IMR-90 (cell line): Measurements from ENCODE around the gene WNT11. TPM values are rescaled to one million over a fixed set of nuclear protein-coding genes. Genes with fewer than 3 reads are reported as not detected.
A peak's percentile ranks its signal among the peaks of the same experiment; 100 is the strongest.

Source experiments
- ATAC-seq: fragments of 200-7000 bp; cut with Tn5 transposase; 2 replicates; pipeline ENCODE4 v1.9.1; 2020; ENCODE audit warnings: low read depth, mild to moderate bottlenecking, moderate library complexity
- BruUV-seq: library from RNA; stranded (reverse); fragments of 400-500 nt; replicated peaks from 2 replicates; lab custom pipeline; 2021; lab: Mats Ljungman, UMichigan
- CTCF ChIA-PET: fragments of 300-600 bp; formaldehyde crosslinking; extraction: SDS; loops from one replicate; lab custom pipeline; 2021; ENCODE audit warnings: antibody characterized with exemption; lab: Yijun Ruan, JAX
- POLR2A ChIA-PET: fragments of 300-600 bp; sonication (Branson Sonifier 250); formaldehyde crosslinking; loops from one replicate; lab custom pipeline; 2022; ENCODE audit warnings: antibody characterized with exemption; ENCODE audit not compliant: unreplicated experiment; lab: Charles Lee
- DNase-seq: peaks from one replicate; pipeline ENCODE4 v3.0.0; 2013
- H2AFZ ChIP-seq: replicated peaks from 2 replicates; pipeline ENCODE3; 2013; ENCODE audit warnings: low read length, mild to moderate bottlenecking; ENCODE audit not compliant: poor library complexity
- H2AK5ac ChIP-seq: 2 replicates; pipeline ENCODE4 v1.6.1; 2013; ENCODE audit warnings: low read depth, low read length, inconsistent platforms
- H2AK9ac ChIP-seq: replicated peaks from 2 replicates; pipeline ENCODE3; 2013; ENCODE audit warnings: mild to moderate bottlenecking, low read depth, low read length, moderate library complexity; ENCODE audit not compliant: poor library complexity
- H2BK120ac ChIP-seq: 2 replicates; pipeline ENCODE4 v1.6.1; 2013; ENCODE audit warnings: low read depth, low read length, inconsistent platforms
- H2BK15ac ChIP-seq: 3 replicates; pipeline ENCODE4 v1.6.1; 2013; ENCODE audit warnings: low read depth, low read length, inconsistent platforms
- H2BK20ac ChIP-seq: 2 replicates; pipeline ENCODE4 v1.6.1; 2013; ENCODE audit warnings: low read depth, mild to moderate bottlenecking, inconsistent platforms, low read length, moderate library complexity
- H2BK5ac ChIP-seq: 2 replicates; pipeline ENCODE4 v1.6.1; 2013; ENCODE audit warnings: mild to moderate bottlenecking, low read depth, low read length, inconsistent platforms; ENCODE audit not compliant: poor library complexity, severe bottlenecking
- H3K14ac ChIP-seq: replicated peaks from 2 replicates; pipeline ENCODE4 v1.6.1; 2013; ENCODE audit warnings: low read depth, low read length, inconsistent platforms
- H3K18ac ChIP-seq: 2 replicates; pipeline ENCODE4 v1.6.1; 2013; ENCODE audit warnings: low read depth, low read length, control low read depth
- H3K23ac ChIP-seq: 2 replicates; pipeline ENCODE4 v1.6.1; 2013; ENCODE audit warnings: low read depth, low read length, inconsistent platforms
- H3K27ac ChIP-seq: 2 replicates; pipeline ENCODE4 v1.5.1; 2013; ENCODE audit warnings: mild to moderate bottlenecking, control low read depth, low read length; ENCODE audit not compliant: insufficient read depth
- H3K27me3 ChIP-seq: 2 replicates; pipeline ENCODE4 v1.6.1; 2013; ENCODE audit warnings: low read length; ENCODE audit not compliant: control insufficient read depth, insufficient read depth
- H3K36me3 ChIP-seq: 2 replicates; pipeline ENCODE4 v1.6.1; 2013; ENCODE audit warnings: low read length, mixed read lengths; ENCODE audit not compliant: control insufficient read depth, insufficient read depth
- H3K4ac ChIP-seq: 2 replicates; pipeline ENCODE4 v1.6.1; 2013; ENCODE audit warnings: low read depth, low read length, inconsistent platforms
- H3K4me1 ChIP-seq: 2 replicates; pipeline ENCODE4 v1.6.1; 2013; ENCODE audit warnings: low read length, mixed read lengths; ENCODE audit not compliant: control insufficient read depth, insufficient read depth
- H3K4me2 ChIP-seq: 2 replicates; pipeline ENCODE4 v1.6.1; 2013; ENCODE audit warnings: low read depth, mild to moderate bottlenecking, control low read depth, low read length, moderate library complexity
- H3K4me3 ChIP-seq: 2 replicates; pipeline ENCODE4 v1.5.1; 2013; ENCODE audit warnings: low read depth, mild to moderate bottlenecking, control low read depth, low read length, moderate library complexity; ENCODE audit not compliant: insufficient read depth
- H3K56ac ChIP-seq: 2 replicates; pipeline ENCODE4 v1.6.1; 2013; ENCODE audit warnings: low read length, inconsistent platforms; ENCODE audit not compliant: insufficient read depth; ENCODE audit errors: extremely low read depth
- H3K79me1 ChIP-seq, 2 experiments: 2 replicates each; pipeline ENCODE4 v1.6.1; 2013; ENCODE audit warnings: low read length in 2 of 2, inconsistent platforms in 1 of 2, low read depth in 1 of 2
- H3K9ac ChIP-seq: 2 replicates; pipeline ENCODE4 v1.6.1; 2013; ENCODE audit warnings: low read depth, low read length, control low read depth
- H3K9me1 ChIP-seq: 2 replicates; pipeline ENCODE4 v1.6.1; 2013; ENCODE audit warnings: low read length, inconsistent platforms; ENCODE audit not compliant: insufficient read depth
- H3K9me3 ChIP-seq: 2 replicates; pipeline ENCODE4 v1.6.1; 2013; ENCODE audit warnings: low read length; ENCODE audit not compliant: control insufficient read depth, insufficient read depth
- H4K20me1 ChIP-seq: 2 replicates; pipeline ENCODE4 v1.6.1; 2013; ENCODE audit warnings: low read length, inconsistent platforms; ENCODE audit not compliant: insufficient read depth
- H4K5ac ChIP-seq: 2 replicates; pipeline ENCODE4 v1.6.1; 2013; ENCODE audit warnings: mild to moderate bottlenecking, low read depth, low read length, control low read depth
- H4K8ac ChIP-seq, 2 experiments: 2 replicates each; pipeline ENCODE4 v1.6.1; 2013; ENCODE audit warnings: low read depth in 2 of 2, low read length in 2 of 2, control low read depth in 1 of 2, inconsistent platforms in 1 of 2
- H4K91ac ChIP-seq: 2 replicates; pipeline ENCODE4 v1.6.1; 2013; ENCODE audit warnings: low read depth, low read length, inconsistent platforms; ENCODE audit not compliant: insufficient read depth
- BHLHE40 ChIP-seq: fragments of 150-350 bp; IDR thresholded peaks from 2 replicates; pipeline ENCODE4 v1.6.1; 2016; ENCODE audit warnings: mild to moderate bottlenecking, low read depth, low read length
- CHD1 ChIP-seq: IDR thresholded peaks from 2 replicates; pipeline ENCODE4 v1.6.1; 2012; ENCODE audit warnings: low read depth, low read length, improper control_type of control experiment
- FOS ChIP-seq: fragments of 150-350 bp; IDR thresholded peaks from 2 replicates; pipeline ENCODE4 v1.6.1; 2016; ENCODE audit warnings: low read depth, low read length
- MAFK ChIP-seq: IDR thresholded peaks from 2 replicates; pipeline ENCODE4 v1.6.1; 2012; ENCODE audit warnings: low read depth, low read length, improper control_type of control experiment
- MXI1 ChIP-seq: IDR thresholded peaks from 2 replicates; pipeline ENCODE4 v1.6.1; 2012; ENCODE audit warnings: low read depth, mild to moderate bottlenecking, low read length, moderate library complexity, borderline replicate concordance
- NFE2L2 ChIP-seq: fragments of 150-350 bp; IDR thresholded peaks from 2 replicates; pipeline ENCODE4 v1.6.1; 2016; ENCODE audit warnings: low read depth, mild to moderate bottlenecking, low read length
- RAD21 ChIP-seq: IDR thresholded peaks from 2 replicates; pipeline ENCODE4 v1.6.1; 2012; ENCODE audit warnings: low read length, improper control_type of control experiment
- SMC3 ChIP-seq: fragments of 150-350 bp; IDR thresholded peaks from 2 replicates; pipeline ENCODE4 v1.6.1; 2016; ENCODE audit warnings: low read depth, mild to moderate bottlenecking, antibody characterized with exemption, low read length, moderate library complexity
- WGBS, 2 experiments: methylation state at CpG; one replicate each; pipeline versions ENCODE4 v1.1.5 to v1.1.7; 2013; ENCODE audit warnings: missing lambda C conversion rate in 2 of 2; ENCODE audit not compliant: insufficient read length in 1 of 2; ENCODE audit errors: extremely low coverage in 2 of 2; 5-methylcytosine and 5-hydroxymethylcytosine counted together
- dilution Hi-C: fragments of 300-500 bp; cut with HindIII; formaldehyde crosslinking; loops from one replicate; pipeline ENCODE4 v1.14.3; 2018; ENCODE audit warnings: low sequenced_read_pairs; ENCODE audit not compliant: unreplicated experiment
- in situ Hi-C: fragments of 300-500 bp; cut with MboI; formaldehyde crosslinking; loops from 3 replicates; pipeline ENCODE4 v1.14.3; 2019; ENCODE audit warnings: low sequenced_read_pairs, inconsistent platforms, mixed read lengths
- intact Hi-C: fragments of 100-400 bp; cut with micrococcal nuclease; formaldehyde crosslinking; loops from 2 replicates; pipeline ENCODE4 v1.10.0; 2022
- polyA plus RNA-seq, 3 experiments: library from polyadenylated mRNA; depleted of rRNA; stranded (reverse); fragments of >200 nt; gene quantifications; 2 replicates each; pipeline ENCODE4 v1.2.3, GENCODE V29; 2012; ENCODE audit warnings: low replicate concordance in 1 of 3
- total RNA-seq: library from RNA; depleted of rRNA; stranded (reverse); fragments of >200 nt; gene quantifications from 2 replicates; pipeline ENCODE4 v1.2.3, GENCODE V29; 2012
- TF ChIP-seq, protein P1 (sequence below): fragments of 150-350 bp; IDR thresholded peaks from 2 replicates; pipeline ENCODE4 v1.6.1; 2017; ENCODE audit warnings: mild to moderate bottlenecking, antibody characterized with exemption, low read length, low read depth
- TF ChIP-seq, protein P2 (sequence below): conservative IDR thresholded peaks from 2 replicates; pipeline ENCODE4 v1.5.1; 2012; ENCODE audit warnings: mild to moderate bottlenecking, low read depth, low read length, improper control_type of control experiment

Gene WNT11
- total and polyA plus RNA-seq, 2 of the 4 experiments (the other 2 are of a cell fraction), result 0.10 TPM; not detected in 1

DNA sequence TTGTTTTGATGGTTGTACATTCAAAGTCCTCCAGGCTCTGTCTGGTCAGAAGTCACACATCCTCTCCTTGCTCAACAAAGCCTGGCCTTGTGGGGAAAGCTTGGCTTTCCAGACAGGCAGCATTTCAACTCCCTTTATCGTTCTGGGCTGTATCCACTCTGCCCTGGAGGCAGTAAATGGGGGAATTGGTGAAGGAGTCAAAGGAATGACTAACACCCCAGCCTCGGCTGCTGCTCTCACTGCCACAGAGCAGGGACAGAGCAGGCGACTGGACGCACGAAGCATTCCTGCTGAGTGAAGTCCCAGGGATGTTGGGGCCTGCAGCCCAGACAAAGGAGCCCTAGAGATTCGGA lies 52.8 kb downstream of the WNT11 start:
- Histone ChIP-seq H4K8ac (no peak overlapping the region), H2BK5ac (no peak overlapping the region), H3K4me1 (no peaks in the 10 kb centered on the region), H3K27me3 (peaks cover 20% of the 10 kb centered on the region), H2BK120ac (no peak overlapping the region), H3K27ac (no peak overlapping the region), H2AFZ (no peak overlapping the region), H3K14ac (no peak overlapping the region), H3K9me1 (peaks cover 3% of the 10 kb centered on the region; the same call in 1 of the 2 replicates), H3K9ac (no peak overlapping the region), H2AK9ac (no peak overlapping the region), H3K4me2 (no peak overlapping the region), H4K5ac (no peak overlapping the region), H2AK5ac (no peak overlapping the region), H3K36me3 (no peaks in the 10 kb centered on the region), H4K91ac (no peak overlapping the region), H3K18ac (no peak overlapping the region), H3K79me1 (no peaks in the 10 kb centered on the region), H3K4me3 (no peak overlapping the region), H3K9me3 (no peaks in the 10 kb centered on the region), H3K56ac (no peak overlapping the region), H3K23ac (no peak overlapping the region), H2BK20ac (no peak overlapping the region), H4K20me1 (no peaks in the 10 kb centered on the region), H2BK15ac (no peak overlapping the region), H3K4ac (no peak overlapping the region)
- BruUV-seq, result no TSS peak
- DNase-seq (peak; percentile 40), ATAC-seq (peak; percentile 61)
- TF ChIP-seq FOS (no peak), MXI1 (no peak), NFE2L2 (no peak), RAD21 (no peak), SMC3 (no peak), CHD1 (no peak), BHLHE40 (no peak), MAFK (no peak)
- TF ChIP-seq, protein P1, sequence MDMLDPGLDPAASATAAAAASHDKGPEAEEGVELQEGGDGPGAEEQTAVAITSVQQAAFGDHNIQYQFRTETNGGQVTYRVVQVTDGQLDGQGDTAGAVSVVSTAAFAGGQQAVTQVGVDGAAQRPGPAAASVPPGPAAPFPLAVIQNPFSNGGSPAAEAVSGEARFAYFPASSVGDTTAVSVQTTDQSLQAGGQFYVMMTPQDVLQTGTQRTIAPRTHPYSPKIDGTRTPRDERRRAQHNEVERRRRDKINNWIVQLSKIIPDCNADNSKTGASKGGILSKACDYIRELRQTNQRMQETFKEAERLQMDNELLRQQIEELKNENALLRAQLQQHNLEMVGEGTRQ, result no peak
- TF ChIP-seq, protein P2, sequence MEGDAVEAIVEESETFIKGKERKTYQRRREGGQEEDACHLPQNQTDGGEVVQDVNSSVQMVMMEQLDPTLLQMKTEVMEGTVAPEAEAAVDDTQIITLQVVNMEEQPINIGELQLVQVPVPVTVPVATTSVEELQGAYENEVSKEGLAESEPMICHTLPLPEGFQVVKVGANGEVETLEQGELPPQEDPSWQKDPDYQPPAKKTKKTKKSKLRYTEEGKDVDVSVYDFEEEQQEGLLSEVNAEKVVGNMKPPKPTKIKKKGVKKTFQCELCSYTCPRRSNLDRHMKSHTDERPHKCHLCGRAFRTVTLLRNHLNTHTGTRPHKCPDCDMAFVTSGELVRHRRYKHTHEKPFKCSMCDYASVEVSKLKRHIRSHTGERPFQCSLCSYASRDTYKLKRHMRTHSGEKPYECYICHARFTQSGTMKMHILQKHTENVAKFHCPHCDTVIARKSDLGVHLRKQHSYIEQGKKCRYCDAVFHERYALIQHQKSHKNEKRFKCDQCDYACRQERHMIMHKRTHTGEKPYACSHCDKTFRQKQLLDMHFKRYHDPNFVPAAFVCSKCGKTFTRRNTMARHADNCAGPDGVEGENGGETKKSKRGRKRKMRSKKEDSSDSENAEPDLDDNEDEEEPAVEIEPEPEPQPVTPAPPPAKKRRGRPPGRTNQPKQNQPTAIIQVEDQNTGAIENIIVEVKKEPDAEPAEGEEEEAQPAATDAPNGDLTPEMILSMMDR, result no peak
- ChIA-PET CTCF (no interaction called here), POLR2A (no interaction called here)
- in situ Hi-C loops (loop anchor here (5.0 kb wide), 1 partner anchor 261 kb away; no protein-coding TSS in a partner anchor), dilution Hi-C loops (no loop called here), intact Hi-C loops (loop anchor here (5.0 kb wide), 2 partner anchors 164 to 351 kb away; no protein-coding TSS in a partner anchor)
- WGBS, 2 experiments, result 83% methylated on average over 1 of the region's 6 CpGs; no CpG with 5 or more reads in 1 of the 2 experiments
